Body of pancreas (tissue), 4 donors: ENCODE results near the gene TRIM40. TPM values are rescaled to one million over a fixed set of nuclear protein-coding genes. Genes with fewer than 3 reads are reported as not detected.

Source experiments
- ATAC-seq: fragments of 150-250 bp; one replicate; pipeline ENCODE4 v1.9.1; 2016
- DNase-seq, 4 donors: peaks; one replicate each; pipeline ENCODE4 v3.0.0-alpha.2; 2019
- H3K27ac ChIP-seq, 4 donors: fragments of 200-600 bp; sonication (generic); 1 replicate in 3 of 4; 2 replicates in 1 of 4; pipeline versions ENCODE4 v1.5.1 to v1.6.1; 2016 to 2019; ENCODE audit warnings: mild to moderate bottlenecking in 1 of 4, mixed read lengths in 1 of 4, moderate library complexity in 1 of 4
- H3K27me3 ChIP-seq, 2 donors: fragments of 200-600 bp; sonication (generic); one replicate each; pipeline ENCODE4 v1.6.0; 2016; ENCODE audit warnings: mild to moderate bottlenecking in 1 of 2
- H3K36me3 ChIP-seq, 2 donors: fragments of 200-600 bp; sonication (generic); replicated peaks in 1 of 2; 2 replicates each; pipeline ENCODE4 v1.5.1; 2016; ENCODE audit warnings: low read depth in 2 of 2; ENCODE audit not compliant: insufficient read depth in 1 of 2
- H3K4me1 ChIP-seq: fragments of 200-600 bp; sonication (generic); one replicate; pipeline ENCODE4 v1.6.0; 2016
- H3K4me3 ChIP-seq, 2 donors: fragments of 200-600 bp; sonication (generic); 1 replicate in 1 of 2; 2 replicates in 1 of 2; pipeline ENCODE4 v1.5.1; 2016 to 2019
- H3K9me3 ChIP-seq, 3 donors: fragments of 200-600 bp; sonication (generic); 1 replicate in 2 of 3; 2 replicates in 1 of 3; pipeline ENCODE4 v1.5.1; 2016
- POLR2A ChIP-seq, 3 donors: fragments of 450-650 bp; IDR thresholded peaks; one replicate each; pipeline ENCODE4 v1.6.1; 2016; ENCODE audit warnings: antibody characterized with exemption in 3 of 3, mild to moderate bottlenecking in 2 of 3
- WGBS, 2 donors: methylation state at CpG; one replicate each; pipeline ENCODE4 v1.1.5; 2017; 5-methylcytosine and 5-hydroxymethylcytosine counted together
- intact Hi-C: fragments of 100-400 bp; cut with DNase I; formaldehyde crosslinking; loops from one replicate; pipeline ENCODE4 v1.15.1; 2023
- total RNA-seq, 2 donors: library from RNA; depleted of rRNA; stranded (reverse); fragments of >200 nt; gene quantifications; one replicate each; pipeline ENCODE4 v1.1.0, GENCODE V29; 2016
- TF ChIP-seq, protein P1 (sequence below), 7 experiments: fragments of 450-650 bp in 4 of 7; fragments of 200-600 bp in 3 of 7; sonication (generic) in 3 of 7; IDR thresholded peaks; one replicate each; pipeline ENCODE4 v1.5.1; 2016 to 2019; ENCODE audit warnings: antibody characterized with exemption in 7 of 7

Gene TRIM40
- total RNA-seq, 2 donors from 2014 or later: not detected

DNA sequence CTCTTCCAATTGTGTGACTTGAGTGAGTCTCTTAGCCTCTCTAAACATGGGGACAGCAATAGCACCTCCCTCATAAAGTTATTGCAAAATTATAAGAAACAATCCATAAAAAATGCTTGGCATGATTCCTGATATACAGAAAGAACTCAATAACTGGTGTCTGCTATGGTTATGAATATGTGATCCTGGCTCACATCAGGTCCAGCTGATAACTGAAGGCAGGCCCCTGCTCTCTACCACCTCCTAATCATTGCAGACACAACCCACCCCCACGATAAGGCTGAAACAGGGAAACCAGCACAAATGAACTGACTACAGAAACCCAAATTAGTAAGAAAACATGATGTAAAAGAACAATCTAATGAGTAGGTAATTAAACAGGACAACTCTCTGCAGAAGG lies 32.8 kb downstream of the TRIM40 start:
- TF ChIP-seq POLR2A (IDR thresholded peaks at IDR 0.05): no peak

DNA sequence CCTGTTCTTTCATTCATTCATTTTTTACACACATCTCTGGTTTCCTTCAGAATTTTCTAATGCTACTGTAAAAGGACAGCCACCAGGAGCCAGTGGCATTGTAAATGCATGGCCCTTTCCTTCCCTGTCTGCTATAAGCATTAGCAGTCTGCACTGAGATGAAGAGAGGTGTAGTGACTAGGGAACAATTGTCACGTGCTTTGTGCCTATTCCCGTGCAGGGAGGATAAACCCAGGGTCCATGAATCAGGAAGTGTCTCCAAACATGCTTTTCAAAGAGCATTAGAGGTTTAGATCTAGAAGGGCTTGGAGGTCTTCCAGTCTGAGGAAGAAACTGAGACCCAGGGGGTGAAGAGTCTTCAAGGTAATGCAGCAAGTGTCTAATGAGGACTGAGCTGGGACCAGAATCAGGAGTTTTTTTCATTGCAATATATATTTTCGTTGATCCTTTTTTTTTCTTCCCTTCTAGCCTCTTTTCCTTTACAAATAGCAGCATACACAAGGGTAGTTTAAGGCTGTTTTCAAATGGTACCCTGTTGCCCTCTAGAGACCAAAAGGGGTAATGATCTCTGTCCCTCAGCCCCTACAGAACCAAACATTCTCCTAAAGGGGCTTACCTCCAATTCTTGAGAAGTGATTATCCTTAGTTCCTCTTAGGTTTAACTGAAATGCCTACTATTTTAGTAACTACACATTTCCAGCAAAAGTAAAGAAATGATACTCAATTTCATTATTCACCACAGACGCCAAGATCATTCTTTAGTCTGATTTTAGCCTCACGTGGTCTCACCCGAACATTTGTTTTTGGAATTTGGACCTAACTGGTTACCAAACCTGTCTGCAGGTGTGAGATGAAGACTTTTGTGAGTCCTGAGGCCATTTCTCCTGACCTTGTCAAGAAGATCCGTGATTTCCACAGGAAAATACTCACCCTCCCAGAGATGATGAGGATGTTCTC lies 34.0 kb downstream of the TRIM40 start:
- Histone ChIP-seq H3K27me3 (peaks cover 0 to 11% of the 10 kb centered on the region in 2 donors), H3K4me3 (no peak overlapping the region), H3K27ac (no peak overlapping the region), H3K9me3 (no peaks in the 10 kb centered on the region), H3K4me1 (peaks cover 4% of the 10 kb centered on the region), H3K36me3 (no peaks in the 10 kb centered on the region)
- DNase-seq (no peak), ATAC-seq (peak; percentile 83)
- intact Hi-C loops: no loop called here
- 13 to 23% methylated on average over 7 of the region's 7 CpGs for WGBS, 2 donors
- no peak for TF ChIP-seq POLR2A (IDR thresholded peaks at IDR 0.05)
- TF ChIP-seq, protein P1, sequence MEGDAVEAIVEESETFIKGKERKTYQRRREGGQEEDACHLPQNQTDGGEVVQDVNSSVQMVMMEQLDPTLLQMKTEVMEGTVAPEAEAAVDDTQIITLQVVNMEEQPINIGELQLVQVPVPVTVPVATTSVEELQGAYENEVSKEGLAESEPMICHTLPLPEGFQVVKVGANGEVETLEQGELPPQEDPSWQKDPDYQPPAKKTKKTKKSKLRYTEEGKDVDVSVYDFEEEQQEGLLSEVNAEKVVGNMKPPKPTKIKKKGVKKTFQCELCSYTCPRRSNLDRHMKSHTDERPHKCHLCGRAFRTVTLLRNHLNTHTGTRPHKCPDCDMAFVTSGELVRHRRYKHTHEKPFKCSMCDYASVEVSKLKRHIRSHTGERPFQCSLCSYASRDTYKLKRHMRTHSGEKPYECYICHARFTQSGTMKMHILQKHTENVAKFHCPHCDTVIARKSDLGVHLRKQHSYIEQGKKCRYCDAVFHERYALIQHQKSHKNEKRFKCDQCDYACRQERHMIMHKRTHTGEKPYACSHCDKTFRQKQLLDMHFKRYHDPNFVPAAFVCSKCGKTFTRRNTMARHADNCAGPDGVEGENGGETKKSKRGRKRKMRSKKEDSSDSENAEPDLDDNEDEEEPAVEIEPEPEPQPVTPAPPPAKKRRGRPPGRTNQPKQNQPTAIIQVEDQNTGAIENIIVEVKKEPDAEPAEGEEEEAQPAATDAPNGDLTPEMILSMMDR (IDR thresholded peaks at IDR 0.05): peak; percentile 54 to 70 (median 67)

More for the DNA sequence above, 32.8 kb downstream of the TRIM40 start:
- H3K27me3 ChIP-seq: peaks cover 0 to 11% of the 10 kb centered on the region in 2 donors
- no peaks in the 10 kb centered on the region for H3K9me3 ChIP-seq
- no peak overlapping the region for H3K4me3 ChIP-seq
- ATAC-seq: no peak
- intact Hi-C loops: no loop called here
- H3K4me1 ChIP-seq: peaks cover 4% of the 10 kb centered on the region
- H3K27ac ChIP-seq: no peak overlapping the region
- 26 to 30% methylated on average over 1 of the region's 1 CpG for WGBS, 2 donors
- H3K36me3 ChIP-seq: no peaks in the 10 kb centered on the region
- DNase-seq: no peak

DNA sequence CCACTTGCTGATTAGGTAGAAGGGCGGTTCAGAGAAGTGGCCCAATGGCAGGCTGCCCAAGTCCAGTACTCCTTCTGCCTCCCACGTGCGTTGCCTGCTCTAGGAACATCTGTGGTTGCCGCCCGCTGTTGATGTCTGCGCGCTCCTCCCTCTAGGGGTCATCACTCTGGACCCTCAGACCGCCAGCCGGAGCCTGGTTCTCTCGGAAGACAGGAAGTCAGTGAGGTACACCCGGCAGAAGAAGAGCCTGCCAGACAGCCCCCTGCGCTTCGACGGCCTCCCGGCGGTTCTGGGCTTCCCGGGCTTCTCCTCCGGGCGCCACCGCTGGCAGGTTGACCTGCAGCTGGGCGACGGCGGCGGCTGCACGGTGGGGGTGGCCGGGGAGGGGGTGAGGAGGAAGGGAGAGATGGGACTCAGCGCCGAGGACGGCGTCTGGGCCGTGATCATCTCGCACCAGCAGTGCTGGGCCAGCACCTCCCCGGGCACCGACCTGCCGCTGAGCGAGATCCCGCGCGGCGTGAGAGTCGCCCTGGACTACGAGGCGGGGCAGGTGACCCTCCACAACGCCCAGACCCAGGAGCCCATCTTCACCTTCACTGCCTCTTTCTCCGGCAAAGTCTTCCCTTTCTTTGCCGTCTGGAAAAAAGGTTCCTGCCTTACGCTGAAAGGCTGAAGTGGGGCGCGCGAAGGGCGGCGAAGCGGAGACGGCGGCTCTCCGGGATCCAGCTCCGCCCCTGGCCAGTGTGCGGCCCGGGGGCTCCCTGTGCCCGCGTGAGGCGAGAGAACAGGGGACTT lies 35.9 kb downstream of the TRIM40 start:
- H3K36me3 ChIP-seq: no peaks in the 10 kb centered on the region
- no peak overlapping the region for H3K4me3 ChIP-seq
- TF ChIP-seq, protein P1 (IDR thresholded peaks at IDR 0.05): no peak
- no peak for TF ChIP-seq POLR2A (IDR thresholded peaks at IDR 0.05)
- no peaks in the 10 kb centered on the region for H3K9me3 ChIP-seq
- WGBS, 2 donors: 5% methylated on average over 19 to 62 of the region's 62 CpGs
- DNase-seq (no peak), ATAC-seq (no peak)
- peaks cover 4% of the 10 kb centered on the region for H3K4me1 ChIP-seq
- peaks cover 0 to 11% of the 10 kb centered on the region in 2 donors for H3K27me3 ChIP-seq
- H3K27ac ChIP-seq: no peak overlapping the region
- intact Hi-C loops: no loop called here

DNA sequence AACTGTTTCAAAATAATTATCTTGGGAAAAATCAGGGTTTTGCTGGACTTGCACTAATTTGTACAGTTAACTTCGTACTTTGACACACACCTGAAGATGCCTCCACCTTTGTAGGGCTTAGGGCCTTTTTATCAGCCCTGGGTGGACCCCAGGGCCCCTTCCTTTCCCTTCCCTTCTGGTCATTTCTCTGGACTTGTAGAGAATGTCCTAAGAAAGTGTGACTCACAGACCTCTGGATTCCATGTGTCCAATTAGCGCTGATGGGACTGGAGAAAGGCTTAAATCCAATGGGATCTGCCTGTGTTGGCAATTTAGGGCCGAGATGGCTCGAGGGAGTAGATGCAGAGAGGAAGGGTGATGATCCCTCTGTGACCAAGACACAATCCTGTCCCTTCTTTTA lies 36.7 kb downstream of the TRIM40 start:
- no peaks in the 10 kb centered on the region for H3K9me3 ChIP-seq
- 61 to 71% methylated on average over 4 of the region's 4 CpGs for WGBS, 2 donors
- peaks cover 0 to 11% of the 10 kb centered on the region in 2 donors for H3K27me3 ChIP-seq
- no peak for ATAC-seq
- H3K4me1 ChIP-seq: peaks cover 4% of the 10 kb centered on the region
- TF ChIP-seq POLR2A (IDR thresholded peaks at IDR 0.05): no peak
- TF ChIP-seq, protein P1 (IDR thresholded peaks at IDR 0.05): no peak
- intact Hi-C loops: no loop called here
- H3K36me3 ChIP-seq: no peaks in the 10 kb centered on the region
- no peak overlapping the region for H3K27ac ChIP-seq
- H3K4me3 ChIP-seq: no peak overlapping the region
- no peak for DNase-seq

DNA sequence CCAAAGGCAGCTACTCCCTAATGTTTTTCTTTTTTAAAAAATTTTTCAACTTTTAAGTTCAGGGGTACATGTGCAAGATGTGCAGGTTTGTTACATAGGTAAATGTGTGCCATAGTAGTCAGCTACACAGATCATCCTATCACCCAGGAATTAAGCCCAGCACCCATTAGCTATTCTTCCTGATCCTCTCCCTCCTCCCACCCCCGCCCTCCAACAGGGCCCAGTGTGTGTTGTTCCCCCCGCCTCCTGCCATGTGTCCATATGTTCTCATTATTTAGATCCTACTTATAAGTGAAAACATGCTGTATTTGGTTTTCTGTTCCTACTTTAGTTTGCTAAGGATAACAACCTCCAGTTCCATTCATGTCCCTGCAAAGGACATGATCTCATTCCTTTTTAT lies 39.8 kb downstream of the TRIM40 start:
- DNase-seq (no peak), ATAC-seq (no peak)
- Histone ChIP-seq H3K9me3 (no peaks in the 10 kb centered on the region), H3K4me1 (peaks cover 4% of the 10 kb centered on the region), H3K36me3 (no peaks in the 10 kb centered on the region), H3K27ac (no peak overlapping the region), H3K27me3 (peaks cover 0 to 11% of the 10 kb centered on the region in 2 donors), H3K4me3 (no peak overlapping the region)
- TF ChIP-seq, protein P1 (IDR thresholded peaks at IDR 0.05): no peak
- TF ChIP-seq POLR2A (IDR thresholded peaks at IDR 0.05): no peak
- WGBS, 2 donors: 73% methylated on average over 2 of the region's 2 CpGs
- intact Hi-C loops: no loop called here
